Measurements from ENCODE around the gene NIP7.

NIP7 gene

GRCh38 chr16:69318911-69319289, 20.7 kb upstream of the NIP7 start:
- no peak for DNase-seq (ENCODE audit: low read depth in 2 of 2)

GRCh38 chr16:69319381-69319780, 20.2 kb upstream of the NIP7 start:
- DNase-seq (ENCODE audit: low read depth in 2 of 2) = no peak

DNA sequence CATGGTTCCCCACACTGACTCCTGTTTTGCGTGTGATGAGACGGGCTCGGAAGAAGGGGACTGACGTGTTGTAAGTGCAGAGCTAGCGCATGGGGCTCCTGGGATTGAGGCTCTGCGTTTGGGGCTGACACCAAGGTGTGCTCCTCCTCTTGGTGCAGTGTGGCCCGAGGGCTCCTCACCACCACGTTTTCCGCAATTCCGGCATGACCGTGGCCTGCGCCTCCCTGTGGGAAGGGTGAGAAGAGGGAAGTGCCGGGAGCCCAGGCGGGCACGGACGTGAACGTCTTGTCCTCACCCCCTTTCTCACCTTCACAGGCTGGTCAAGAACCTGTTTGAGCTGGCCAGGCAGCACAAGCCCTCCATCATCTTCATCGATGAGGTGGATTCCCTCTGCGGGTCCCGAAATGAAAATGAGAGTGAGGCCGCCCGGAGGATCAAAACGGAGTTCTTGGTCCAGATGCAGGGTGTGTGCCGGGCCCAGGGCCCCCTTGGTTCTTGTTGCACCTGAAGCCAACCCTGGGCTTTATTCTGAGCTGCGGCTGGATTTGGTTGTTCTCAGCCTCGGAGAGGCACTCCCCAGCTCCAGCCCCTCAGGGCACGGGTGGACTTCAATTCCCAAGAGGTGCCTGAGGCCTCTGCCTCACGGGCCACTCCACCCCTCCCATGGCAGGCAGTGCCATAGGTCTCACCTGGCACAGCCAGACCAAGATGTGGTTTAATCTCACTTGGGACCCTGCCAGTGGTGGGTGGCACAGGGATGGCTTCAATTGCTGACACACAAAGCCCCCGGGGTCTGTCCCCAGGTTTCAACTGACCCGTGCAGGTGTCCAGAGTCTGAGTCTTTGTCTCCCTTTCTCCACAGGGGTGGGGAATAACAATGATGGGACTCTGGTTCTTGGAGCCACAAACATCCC, 19.5 kb upstream of the NIP7 start:
- no peak for DNase-seq (ENCODE audit: low read depth in 2 of 2)

- DNase-seq (ENCODE audit: low read depth in 2 of 2) = no peak
Measured at GRCh38 chr16:69320740-69321073, 18.9 kb upstream of the NIP7 start.

- DNase-seq (ENCODE audit: low read depth in 2 of 2) = no peak
Measured at GRCh38 chr16:69321080-69321479, 18.5 kb upstream of the NIP7 start.

- DNase-seq (ENCODE audit: low read depth in 2 of 2) = no peak
Measured at GRCh38 chr16:69322343-69322742, 17.2 kb upstream of the NIP7 start.

DNA sequence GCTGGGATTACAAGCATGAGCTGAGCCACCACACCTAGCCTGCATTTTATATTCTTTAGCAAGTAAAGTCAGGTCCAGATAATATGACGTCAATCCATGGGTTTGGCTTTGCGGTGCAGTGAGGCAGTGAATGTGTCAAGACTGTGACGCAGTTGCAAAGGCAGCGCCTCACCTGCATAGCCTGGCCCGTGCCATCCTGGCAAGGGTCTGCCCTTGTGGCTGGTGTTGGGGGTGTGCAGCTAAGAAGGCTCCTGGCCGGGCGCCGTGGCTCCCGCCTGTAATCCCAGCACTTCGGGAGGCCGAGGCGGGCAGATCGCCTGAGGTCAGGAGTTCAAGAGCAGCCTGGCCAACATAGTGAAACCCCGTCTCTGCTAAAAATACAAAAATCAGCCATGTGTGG, 16.2 kb upstream of the NIP7 start:
- no peak for DNase-seq (ENCODE audit: low read depth in 2 of 2)

DNA sequence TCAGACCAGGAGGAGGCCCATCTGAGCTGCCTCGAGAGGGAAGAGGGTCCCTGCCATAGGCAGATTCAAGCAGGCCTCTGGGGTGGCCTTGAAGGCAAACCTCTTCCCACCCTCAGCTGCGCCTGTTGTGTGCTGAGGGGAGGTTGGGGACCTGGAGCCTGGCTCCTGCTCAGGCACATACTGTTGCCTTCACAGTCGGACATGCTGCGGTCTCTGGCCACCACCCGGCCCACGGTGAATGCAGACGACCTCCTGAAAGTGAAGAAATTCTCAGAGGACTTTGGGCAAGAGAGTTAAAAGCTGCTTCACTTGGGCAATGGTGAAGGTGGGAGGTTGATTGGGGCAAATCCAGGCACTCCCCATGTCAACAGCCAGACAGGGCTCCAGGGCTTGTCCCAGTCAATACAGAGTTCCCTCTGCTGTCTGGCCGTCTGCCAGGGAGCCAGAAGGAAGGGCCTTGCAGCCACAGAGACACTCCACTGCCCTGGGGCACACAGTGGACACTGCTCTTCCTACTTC, 15.5 kb upstream of the NIP7 start:
- DNase-seq (ENCODE audit: low read depth in 2 of 2) = no peak

DNA sequence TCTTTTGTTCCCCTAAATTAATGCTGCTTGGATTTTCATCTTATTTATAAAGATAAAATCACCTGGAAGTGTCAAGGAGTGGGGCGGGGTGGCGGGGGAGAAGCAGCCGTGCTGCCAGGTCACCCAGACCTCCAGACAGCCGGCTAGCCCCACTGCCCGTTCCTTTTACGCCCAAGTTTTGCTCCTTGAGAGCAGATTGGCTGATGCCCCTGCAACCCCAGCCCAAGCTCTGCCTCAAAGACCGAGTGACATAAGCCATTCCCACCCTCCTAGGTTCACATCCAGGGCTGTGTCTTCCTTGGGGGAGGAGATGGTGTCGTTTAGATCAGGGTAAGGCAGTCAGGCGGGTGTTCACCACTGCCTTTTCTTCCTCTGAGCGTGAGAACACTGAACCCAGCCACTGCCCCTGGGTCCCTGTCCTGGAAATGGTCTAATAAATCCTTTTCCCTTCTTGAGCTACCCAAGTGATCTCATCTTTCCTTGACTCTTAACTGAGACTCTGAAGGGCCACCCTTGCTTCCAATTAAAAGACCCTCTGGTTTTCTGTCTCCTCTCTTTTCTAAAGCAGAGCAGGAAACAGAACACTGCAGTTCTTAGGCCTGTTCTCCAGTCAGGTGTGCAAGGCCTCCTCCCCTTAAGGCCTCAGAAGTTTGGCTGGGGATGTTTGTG, 14.9 kb upstream of the NIP7 start:
- no peak for DNase-seq (ENCODE audit: low read depth in 2 of 2)

DNA sequence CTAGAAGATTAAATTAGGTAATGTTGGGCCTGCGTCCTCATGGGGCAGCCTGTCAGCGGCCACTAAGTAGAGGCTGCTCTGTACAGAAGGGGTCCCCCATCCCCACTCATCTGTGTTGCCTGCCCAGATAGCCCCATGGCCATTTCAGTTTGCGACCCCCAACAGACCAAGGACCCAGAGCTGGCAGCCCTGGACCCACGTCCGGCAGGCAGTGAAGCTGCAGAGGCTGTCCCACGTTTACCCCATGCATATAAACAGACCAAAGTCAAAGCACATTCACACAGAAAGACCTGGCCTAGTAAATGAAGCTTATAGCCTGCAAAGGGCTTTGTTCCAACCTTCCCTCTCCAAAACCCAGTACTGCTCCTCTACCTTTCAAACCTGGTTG, 13.8 kb upstream of the NIP7 start:
- DNase-seq (ENCODE audit: low read depth in 2 of 2) = no peak

DNA sequence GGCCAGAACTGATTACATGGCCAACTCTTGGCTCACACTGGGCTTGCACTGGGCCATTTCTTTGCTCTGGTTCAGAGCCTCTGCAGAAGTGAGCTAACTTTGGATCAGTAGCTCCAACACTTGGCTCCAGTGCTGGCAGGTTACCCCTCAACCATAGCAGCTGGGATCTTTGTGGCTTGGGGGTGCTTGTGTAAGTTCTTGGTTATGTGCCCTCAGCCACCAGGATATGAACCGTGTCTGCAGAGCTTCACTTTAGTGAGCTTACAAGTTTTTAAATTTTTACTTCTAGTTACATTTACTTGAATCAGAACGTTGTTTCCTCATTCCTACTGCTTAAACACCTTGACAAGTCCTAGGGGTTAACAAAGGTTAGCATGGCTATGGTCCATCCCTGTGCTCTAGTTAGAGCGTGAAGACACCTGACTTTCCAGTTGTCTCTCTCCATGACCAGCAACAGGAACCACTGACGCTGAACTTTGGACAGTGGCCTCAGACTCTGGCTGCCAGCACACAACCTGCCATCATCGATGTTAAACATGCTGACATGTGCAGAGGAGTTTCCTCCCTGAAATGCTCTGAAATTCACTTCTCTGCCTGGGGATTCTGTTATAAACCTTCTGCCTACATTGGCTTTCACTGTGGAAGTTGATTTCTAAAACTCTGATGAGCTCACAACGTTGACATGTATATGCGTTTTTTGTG, 13.2 kb upstream of the NIP7 start:
- no peak for DNase-seq (ENCODE audit: low read depth in 2 of 2)

DNA sequence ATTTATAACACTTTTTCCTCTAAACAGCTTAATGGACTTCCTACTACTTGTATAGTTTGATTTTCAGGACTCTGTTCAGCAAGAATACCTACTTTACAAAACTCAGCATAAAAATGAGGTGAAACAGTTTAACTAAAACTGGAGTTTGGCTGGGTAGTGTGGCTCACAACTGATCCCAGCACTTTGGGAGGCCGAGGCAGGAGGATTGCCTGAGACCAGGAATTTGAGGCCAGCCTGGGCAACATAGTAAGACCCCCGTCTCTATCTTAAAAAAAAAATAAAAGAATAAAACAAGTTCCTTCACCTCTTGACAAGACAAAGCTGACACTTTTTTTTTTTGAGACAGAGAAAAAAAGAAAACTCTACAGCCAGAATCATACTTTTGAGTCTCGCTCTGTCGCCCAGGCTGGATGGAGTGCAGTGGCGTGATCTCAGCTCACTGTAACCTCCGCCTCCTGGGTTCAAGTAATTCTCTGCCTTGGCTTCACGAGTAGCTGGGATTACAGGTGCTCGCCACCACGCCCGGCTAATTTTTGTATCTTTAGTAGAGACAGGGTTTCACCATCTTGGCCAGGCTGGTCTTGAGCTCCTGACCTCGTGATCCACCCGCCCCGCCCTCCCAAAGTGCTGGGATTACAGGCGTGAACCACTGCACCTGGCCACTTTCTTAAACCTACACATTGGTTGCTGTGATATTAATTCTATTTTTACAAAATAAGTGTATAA, 11.8 kb upstream of the NIP7 start:
- no peak for DNase-seq (ENCODE audit: low read depth in 2 of 2)

DNA sequence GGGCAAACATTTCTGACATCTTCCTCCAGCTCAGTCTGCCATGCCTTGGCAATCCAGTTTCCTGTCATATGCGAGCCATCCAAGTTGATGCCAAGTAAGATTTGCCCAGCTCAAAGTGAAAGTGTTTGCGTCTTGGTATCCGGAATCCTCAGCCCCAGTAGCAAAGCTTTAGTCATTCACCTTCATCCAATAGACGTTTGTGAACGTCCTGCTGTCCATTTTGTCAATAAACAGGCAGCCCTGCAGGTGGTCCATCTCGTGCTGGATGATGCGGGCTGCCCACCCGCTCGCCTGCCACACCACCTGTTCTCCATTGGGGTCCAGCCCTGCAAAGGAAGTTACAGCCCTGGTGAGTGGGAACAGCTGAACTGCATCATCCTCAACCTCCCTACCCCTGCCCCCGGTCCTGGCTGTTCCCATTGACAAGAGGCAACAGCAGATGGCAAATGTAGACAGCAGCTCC, 10.7 kb upstream of the NIP7 start:
- DNase-seq (ENCODE audit: low read depth in 2 of 2) = no peak

DNA sequence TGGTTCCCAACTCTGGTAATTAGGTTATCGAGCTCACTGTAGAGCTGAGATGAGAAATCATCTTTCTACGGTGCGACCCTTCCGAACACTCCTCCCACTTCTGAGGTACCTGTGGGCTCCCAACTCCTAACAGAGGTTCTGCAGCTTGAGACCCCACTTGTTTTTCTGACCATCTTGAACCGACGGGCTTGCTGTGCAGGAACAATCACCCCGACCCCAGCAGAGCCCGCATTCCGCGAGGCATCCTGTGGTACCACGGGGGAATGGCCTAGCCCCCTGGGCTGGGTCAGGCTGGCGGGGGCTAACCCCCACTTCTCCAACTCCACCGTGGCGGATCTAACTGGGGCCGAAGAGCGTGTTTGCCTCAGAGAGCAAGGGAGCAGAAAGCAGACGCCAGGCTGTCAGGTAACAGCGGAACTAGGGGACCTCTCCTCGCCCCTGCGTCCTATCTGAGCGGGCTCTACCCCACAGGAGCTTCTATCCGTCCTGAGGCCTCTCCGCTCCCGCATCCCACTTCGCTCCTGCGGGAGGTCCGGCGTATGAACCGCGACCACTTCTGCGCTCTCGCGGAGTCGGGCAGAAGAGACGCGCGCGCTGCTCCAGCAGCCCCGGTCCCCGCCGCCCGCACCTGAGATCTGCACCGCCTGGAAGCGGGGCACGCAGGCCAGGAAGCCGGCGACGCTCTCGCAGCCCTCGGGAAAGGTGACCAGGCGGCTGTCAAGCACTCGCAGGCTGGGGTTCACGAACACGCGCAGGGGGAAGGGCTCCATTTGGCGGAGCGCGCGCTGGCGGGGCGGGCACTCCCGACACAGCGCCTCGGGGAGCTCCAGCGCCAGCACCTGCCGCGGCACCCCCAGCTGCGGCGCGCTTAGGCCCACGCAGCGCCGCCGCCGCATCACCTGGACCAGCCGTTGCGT, 9.9 kb upstream of the NIP7 start:
- DNase-seq (ENCODE audit: low read depth in 2 of 2) = peak in 1 of 2 donors; percentile 7

DNA sequence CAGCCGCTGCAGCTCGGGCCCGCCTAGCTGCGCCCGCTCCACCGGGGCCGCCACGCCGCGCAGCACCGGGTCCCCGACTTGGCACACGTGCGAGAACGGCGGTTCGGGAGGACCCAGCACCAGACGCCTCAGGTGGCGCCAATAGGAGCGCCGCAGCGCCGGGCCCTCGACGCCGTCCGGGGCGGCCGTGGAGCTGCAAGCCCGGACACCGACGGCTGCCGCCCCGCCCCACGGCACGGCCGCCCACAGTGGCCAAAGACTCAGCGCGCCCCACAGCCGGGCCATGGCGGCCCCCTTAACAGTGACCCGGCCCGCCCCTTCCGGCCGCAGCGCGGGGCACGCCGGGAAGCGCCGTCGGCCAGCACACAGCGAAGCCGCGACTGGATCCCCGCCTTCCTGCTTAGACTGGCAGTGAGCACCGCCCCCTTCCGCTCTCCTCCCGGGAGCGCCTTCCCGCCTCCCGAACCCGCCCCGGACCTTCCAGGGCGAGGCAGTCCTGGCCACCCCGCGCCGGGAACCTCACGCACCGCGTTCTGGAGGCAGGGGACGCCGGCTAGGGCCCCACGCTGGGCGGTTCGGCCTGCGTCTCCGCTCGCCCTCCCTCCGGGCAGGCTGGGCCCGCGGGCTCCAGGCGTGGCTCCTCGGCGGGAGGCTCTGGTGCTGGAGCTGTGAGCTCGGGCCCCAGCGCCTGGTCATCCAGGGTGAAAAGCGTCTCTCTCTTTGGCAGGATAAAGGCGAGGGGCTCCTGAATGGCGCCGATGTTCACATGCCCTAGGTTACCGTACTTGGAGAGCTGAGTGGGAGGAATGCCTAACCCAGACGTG, 9.1 kb upstream of the NIP7 start, which contains the start of gene PDF:
Gene PDF, minus strand, starts transcription at position 303 of the 824 bp plus-strand sequence. Its CDS starts 18 bp downstream, at position 285.
- DNase-seq (ENCODE audit: low read depth in 2 of 2) = peak; percentile 70 to 75

- DNase-seq (ENCODE audit: low read depth in 2 of 2) = no peak
Measured at GRCh38 chr16:69334696-69335095, 4.9 kb upstream of the NIP7 start.

- DNase-seq (ENCODE audit: low read depth in 2 of 2) = no peak
Measured at GRCh38 chr16:69338557-69339288, 849 bp upstream of the NIP7 start.

GRCh38 chr16:69340095-69340644, 598 bp downstream of the NIP7 start:
- DNase-seq (ENCODE audit: low read depth in 2 of 2) = no peak

GRCh38 chr16:69344171-69344570, 4.6 kb downstream of the NIP7 start:
- DNase-seq (ENCODE audit: low read depth in 2 of 2) = no peak

Data from stimulated activated CD8-positive, alpha-beta memory T cell treated with anti-CD3 and anti-CD28 coated beads, Interleukin-7, amount 100 ng/mL, for 1 hour (primary cell).